ENCODE measurements around the gene EXTL1.

EXTL1 gene

GRCh38 chr1:26010825-26011224 is 10.8 kb upstream of the EXTL1 start:
- Histone ChIP-seq H3K4me3 (ENCODE audit: insufficient read depth, low read length, poor library complexity, severe bottlenecking) (no peak overlapping the region), H3K9me3 (ENCODE audit: insufficient read depth, low read length) (no peaks in the 10 kb centered on the region), H2AFZ (ENCODE audit: low read depth, low read length, severe bottlenecking) (no peak overlapping the region), H3K9me2 (replicated peaks; ENCODE audit: insufficient read depth, low read length) (no peaks in the 10 kb centered on the region), H3K27ac (ENCODE audit: low read depth, low read length) (no peak overlapping the region), H3K4me2 (ENCODE audit: low read depth, low read length, poor library complexity, severe bottlenecking) (no peak overlapping the region), H4K20me1 (ENCODE audit: low read depth, low read length) (no peaks in the 10 kb centered on the region), H3K9ac (ENCODE audit: low read length) (no peak overlapping the region), H3F3A (ENCODE audit: insufficient read depth) (no peaks in the 10 kb centered on the region), H3K36me3 (ENCODE audit: low read length) (no peaks in the 10 kb centered on the region), H3K27me3 (ENCODE audit: low read length) (no peaks in the 10 kb centered on the region), H3K79me2 (ENCODE audit: insufficient read depth, low read length) (no peaks in the 10 kb centered on the region)
- TF ChIP-seq CTCF (IDR thresholded peaks at IDR 0.05; ENCODE audit: insufficient read depth, low read length, poor library complexity, severe bottlenecking) (no peak), EZH2phosphoT487 (conservative IDR thresholded peaks at IDR 0.05; ENCODE audit: low read length) (no peak)

DNA sequence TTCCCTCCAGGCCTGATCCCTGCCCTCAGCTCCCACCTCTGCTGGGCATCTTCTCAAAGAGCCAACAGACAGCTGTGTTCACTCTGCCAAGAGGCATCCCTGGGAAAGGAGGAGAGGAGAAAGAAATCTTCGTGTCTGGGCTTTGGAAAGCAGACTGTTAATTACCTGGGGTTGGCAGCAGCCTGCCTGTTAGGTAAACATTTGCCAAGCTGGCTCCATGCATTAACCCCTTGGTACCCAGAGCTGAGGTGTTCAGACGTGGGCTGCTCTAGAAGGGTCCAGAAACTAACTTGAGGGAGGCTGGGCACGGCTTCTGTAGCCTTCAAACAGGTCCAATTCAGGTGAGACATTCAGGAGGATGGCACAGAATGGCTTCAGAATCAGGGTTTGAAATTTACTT is 8.7 kb upstream of the EXTL1 start:
- Histone ChIP-seq H3K27me3 (ENCODE audit: low read length) (no peaks in the 10 kb centered on the region), H3K27ac (ENCODE audit: low read depth, low read length) (no peak overlapping the region), H4K20me1 (ENCODE audit: low read depth, low read length) (no peaks in the 10 kb centered on the region), H3K9me2 (replicated peaks; ENCODE audit: insufficient read depth, low read length) (no peaks in the 10 kb centered on the region), H3K36me3 (ENCODE audit: low read length) (no peaks in the 10 kb centered on the region), H2AFZ (ENCODE audit: low read depth, low read length, severe bottlenecking) (no peak overlapping the region), H3F3A (ENCODE audit: insufficient read depth) (no peaks in the 10 kb centered on the region), H3K9me3 (ENCODE audit: insufficient read depth, low read length) (no peaks in the 10 kb centered on the region), H3K9ac (ENCODE audit: low read length) (no peak overlapping the region), H3K4me3 (ENCODE audit: insufficient read depth, low read length, poor library complexity, severe bottlenecking) (no peak overlapping the region), H3K4me2 (ENCODE audit: low read depth, low read length, poor library complexity, severe bottlenecking) (no peak overlapping the region), H3K79me2 (ENCODE audit: insufficient read depth, low read length) (no peaks in the 10 kb centered on the region)
- TF ChIP-seq CTCF (IDR thresholded peaks at IDR 0.05; ENCODE audit: insufficient read depth, low read length, poor library complexity, severe bottlenecking) (no peak), EZH2phosphoT487 (conservative IDR thresholded peaks at IDR 0.05; ENCODE audit: low read length) (no peak)

- Histone ChIP-seq H3K79me2 (ENCODE audit: insufficient read depth, low read length) (no peaks in the 10 kb centered on the region), H3K27ac (ENCODE audit: low read depth, low read length) (no peak overlapping the region), H3K9me2 (replicated peaks; ENCODE audit: insufficient read depth, low read length) (no peaks in the 10 kb centered on the region), H3F3A (ENCODE audit: insufficient read depth) (no peaks in the 10 kb centered on the region), H3K27me3 (ENCODE audit: low read length) (no peaks in the 10 kb centered on the region), H3K9me3 (ENCODE audit: insufficient read depth, low read length) (no peaks in the 10 kb centered on the region), H3K36me3 (ENCODE audit: low read length) (no peaks in the 10 kb centered on the region), H2AFZ (ENCODE audit: low read depth, low read length, severe bottlenecking) (no peak overlapping the region), H3K4me3 (ENCODE audit: insufficient read depth, low read length, poor library complexity, severe bottlenecking) (no peak overlapping the region), H3K4me2 (ENCODE audit: low read depth, low read length, poor library complexity, severe bottlenecking) (no peak overlapping the region), H3K9ac (ENCODE audit: low read length) (no peak overlapping the region), H4K20me1 (ENCODE audit: low read depth, low read length) (no peaks in the 10 kb centered on the region)
- TF ChIP-seq CTCF (IDR thresholded peaks at IDR 0.05; ENCODE audit: insufficient read depth, low read length, poor library complexity, severe bottlenecking) (no peak), EZH2phosphoT487 (conservative IDR thresholded peaks at IDR 0.05; ENCODE audit: low read length) (no peak)
Measured at GRCh38 chr1:26014179-26014578, 7.4 kb upstream of the EXTL1 start.

DNA sequence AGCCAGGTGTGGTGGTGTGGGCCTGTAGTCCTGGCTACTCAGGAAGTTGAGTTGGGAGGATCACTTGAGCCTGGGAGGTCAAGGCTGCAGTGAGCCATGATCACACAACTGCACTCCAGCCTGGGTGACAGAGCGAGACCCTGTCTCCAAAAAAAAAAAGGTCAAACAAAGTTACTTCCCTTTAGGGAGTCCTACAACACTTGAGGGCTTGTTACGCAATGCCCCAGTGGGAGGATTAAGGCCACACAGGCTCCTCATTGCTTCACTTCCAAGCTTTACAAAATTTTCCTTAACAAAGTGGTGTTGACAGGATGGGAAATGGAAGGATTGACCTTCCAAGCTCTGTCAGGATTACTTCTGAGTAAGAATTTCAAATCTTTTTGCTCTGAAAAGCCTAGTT is 6.2 kb upstream of the EXTL1 start:
- H3K9ac ChIP-seq (ENCODE audit: low read length), result no peak overlapping the region
- no peaks in the 10 kb centered on the region for H3K79me2 ChIP-seq (ENCODE audit: insufficient read depth, low read length)
- no peaks in the 10 kb centered on the region for H3K27me3 ChIP-seq (ENCODE audit: low read length)
- H3K27ac ChIP-seq (ENCODE audit: low read depth, low read length), result no peak overlapping the region
- TF ChIP-seq CTCF (IDR thresholded peaks at IDR 0.05; ENCODE audit: insufficient read depth, low read length, poor library complexity, severe bottlenecking) (no peak), EZH2phosphoT487 (conservative IDR thresholded peaks at IDR 0.05; ENCODE audit: low read length) (no peak)
- H3K4me2 ChIP-seq (ENCODE audit: low read depth, low read length, poor library complexity, severe bottlenecking), result no peak overlapping the region
- H3F3A ChIP-seq (ENCODE audit: insufficient read depth), result no peaks in the 10 kb centered on the region
- H2AFZ ChIP-seq (ENCODE audit: low read depth, low read length, severe bottlenecking), result no peak overlapping the region
- no peaks in the 10 kb centered on the region for H3K9me3 ChIP-seq (ENCODE audit: insufficient read depth, low read length)
- H3K9me2 ChIP-seq (replicated peaks; ENCODE audit: insufficient read depth, low read length), result no peaks in the 10 kb centered on the region
- no peaks in the 10 kb centered on the region for H4K20me1 ChIP-seq (ENCODE audit: low read depth, low read length)
- no peak overlapping the region for H3K4me3 ChIP-seq (ENCODE audit: insufficient read depth, low read length, poor library complexity, severe bottlenecking)
- no peaks in the 10 kb centered on the region for H3K36me3 ChIP-seq (ENCODE audit: low read length)

Measured in SU-DHL-6 (cell line).